ENCODE results near the gene SLC22A23.

Gene SLC22A23

GRCh38 chr6:3349388-3350251 is 107.2 kb downstream of the SLC22A23 start:
- no peak for DNase-seq (ENCODE audit: low spot score)
- H3K27ac ChIP-seq: no peak overlapping the region
- POLR2A ChIA-PET (ENCODE audit: low non-redundant PET): no interaction called here
- no peak for TF ChIP-seq CTCF (conservative IDR thresholded peaks at IDR 0.05; ENCODE audit: low read depth)
- CTCF ChIA-PET: no interaction called here

GRCh38 chr6:3348821-3349220 is 108.0 kb downstream of the SLC22A23 start:
- ChIA-PET POLR2A (ENCODE audit: low non-redundant PET) (no interaction called here), CTCF (no interaction called here)
- DNase-seq (ENCODE audit: low spot score): no peak
- no peak for TF ChIP-seq CTCF (conservative IDR thresholded peaks at IDR 0.05; ENCODE audit: low read depth)
- no peak overlapping the region for H3K27ac ChIP-seq

- CTCF ChIA-PET: no interaction called here
- POLR2A ChIA-PET (ENCODE audit: low non-redundant PET): no interaction called here
- TF ChIP-seq CTCF (conservative IDR thresholded peaks at IDR 0.05; ENCODE audit: low read depth): no peak
- H3K27ac ChIP-seq: no peak overlapping the region
- DNase-seq (ENCODE audit: low spot score): no peak
Observed at GRCh38 chr6:3347826-3348225, 109.0 kb downstream of the SLC22A23 start.

GRCh38 chr6:3347247-3347646 is 109.6 kb downstream of the SLC22A23 start:
- no peak for DNase-seq (ENCODE audit: low spot score)
- H3K27ac ChIP-seq: no peak overlapping the region
- ChIA-PET POLR2A (ENCODE audit: low non-redundant PET) (no interaction called here), CTCF (no interaction called here)
- TF ChIP-seq CTCF (conservative IDR thresholded peaks at IDR 0.05; ENCODE audit: low read depth): no peak

- DNase-seq (ENCODE audit: low spot score): no peak
- TF ChIP-seq CTCF (conservative IDR thresholded peaks at IDR 0.05; ENCODE audit: low read depth): no peak
- no peak overlapping the region for H3K27ac ChIP-seq
- ChIA-PET CTCF (no interaction called here), POLR2A (ENCODE audit: low non-redundant PET) (no interaction called here)
Observed at GRCh38 chr6:3346476-3346875, 110.4 kb downstream of the SLC22A23 start.

- DNase-seq (ENCODE audit: low spot score): no peak
- ChIA-PET POLR2A (ENCODE audit: low non-redundant PET) (interaction anchor here (0.5 kb wide), 1 partner anchor 790 kb away, joined by 5 read pairs; the partner anchor contains the start of gene ECI2), CTCF (no interaction called here)
- H3K27ac ChIP-seq: no peak overlapping the region
- TF ChIP-seq CTCF (conservative IDR thresholded peaks at IDR 0.05; ENCODE audit: low read depth): no peak
Observed at GRCh38 chr6:3345836-3346235, 111.0 kb downstream of the SLC22A23 start.
